Mammary epithelial cell (primary cell): ENCODE results near the gene FUBP1.

Experiments
- CTCF ChIP-seq, 2 donors: IDR thresholded peaks in 1 of 2; conservative IDR thresholded peaks in 1 of 2; 2 replicates each; pipeline ENCODE4 v1.5.1; 2011 to 2012; ENCODE audit warnings: inconsistent platforms in 2 of 2, low read length in 2 of 2, mild to moderate bottlenecking in 2 of 2, control low read depth in 1 of 2, low read depth in 1 of 2; ENCODE audit not compliant: insufficient read depth in 1 of 2; ENCODE audit errors: extremely low read depth in 1 of 2
- EZH2 ChIP-seq: IDR thresholded peaks from 2 replicates; pipeline ENCODE4 v1.6.1; 2012; ENCODE audit warnings: low read length, inconsistent platforms, borderline replicate concordance

DNA sequence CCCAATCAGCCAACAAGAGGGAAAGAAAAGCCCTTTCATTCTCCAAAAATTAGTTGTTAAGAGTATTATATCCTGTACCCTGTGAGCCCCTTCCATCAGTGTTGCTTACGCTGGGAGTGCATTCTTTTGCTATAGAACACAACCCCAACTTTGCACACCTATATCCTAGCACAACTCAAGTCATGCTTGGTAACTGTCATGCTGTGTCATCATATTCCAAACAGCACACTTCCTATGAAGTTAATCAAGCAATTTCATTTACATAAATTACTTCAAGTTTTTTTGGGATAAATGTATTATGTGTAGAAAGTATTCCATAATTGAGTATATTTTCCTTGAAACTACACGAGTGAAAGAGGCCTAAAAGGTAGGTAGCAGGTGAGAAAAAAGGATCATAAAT, 20.0 kb downstream of the FUBP1 start:
- TF ChIP-seq EZH2 (no peak), CTCF (conservative IDR thresholded peaks at IDR 0.05 in 1 of 2, IDR thresholded peaks at IDR 0.05 in 1 of 2; ENCODE audit: extremely low read depth in 1 of 2, insufficient read depth in 1 of 2, low read depth in 1 of 2, low read length in 2 of 2) (no peak)
